NCI-H1048 (cell line): ENCODE measurements around the gene KSR1.
"Not testable (repeated sequence)": the region's sequence is repeated elsewhere in the genome, so short reads cannot be mapped to it uniquely, and the experiment has no call there.

ENCODE experiments used
- DNase-seq: peaks from one replicate; lab custom pipeline; 2025; lab: John Stamatoyannopoulos, UW

The KSR1 gene

DNA sequence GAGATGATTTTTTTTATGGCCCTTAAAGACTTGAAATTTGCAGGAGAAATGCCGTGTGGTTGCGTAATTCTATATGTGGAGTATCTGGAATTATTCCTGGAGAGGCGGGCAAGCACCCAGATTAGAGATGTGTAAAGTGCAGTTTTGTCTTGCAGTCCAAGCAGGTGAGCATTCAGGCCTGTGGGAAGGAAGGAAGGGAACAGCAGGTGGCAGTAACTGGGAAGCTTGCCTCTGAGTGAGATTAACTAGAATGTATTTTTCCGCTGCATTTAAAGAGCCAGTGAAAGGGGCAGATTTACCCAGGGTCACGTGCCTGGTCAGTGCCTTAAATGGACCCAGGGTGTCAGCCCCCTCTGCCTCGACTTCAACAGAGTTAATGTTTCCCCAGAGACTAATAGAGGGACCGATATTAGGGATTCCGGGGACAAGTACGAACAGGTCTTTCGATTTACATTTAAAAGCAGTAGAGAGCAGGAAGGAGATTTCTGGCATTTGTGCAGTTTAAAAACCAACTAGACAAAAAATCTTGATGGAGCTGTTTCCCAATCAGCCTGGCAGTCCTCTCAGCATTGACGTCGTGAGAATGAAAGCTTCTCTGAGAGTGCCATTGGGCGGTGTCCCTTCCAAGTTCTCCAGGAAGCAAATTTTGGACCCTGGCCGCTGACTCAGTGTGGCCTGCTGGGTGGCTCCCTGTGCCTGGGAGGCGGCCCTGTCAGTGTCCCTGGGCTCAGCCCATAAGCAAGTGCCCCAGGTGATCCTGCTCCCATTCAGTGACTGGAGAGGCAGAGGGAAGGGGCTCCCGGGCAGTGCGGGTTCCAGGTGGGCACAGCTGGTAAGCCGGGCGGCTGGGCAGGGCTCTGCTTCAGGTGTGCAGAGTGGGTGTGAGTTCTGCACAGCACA is 38.2 kb downstream of the KSR1 start:
- no peak for DNase-seq

DNA sequence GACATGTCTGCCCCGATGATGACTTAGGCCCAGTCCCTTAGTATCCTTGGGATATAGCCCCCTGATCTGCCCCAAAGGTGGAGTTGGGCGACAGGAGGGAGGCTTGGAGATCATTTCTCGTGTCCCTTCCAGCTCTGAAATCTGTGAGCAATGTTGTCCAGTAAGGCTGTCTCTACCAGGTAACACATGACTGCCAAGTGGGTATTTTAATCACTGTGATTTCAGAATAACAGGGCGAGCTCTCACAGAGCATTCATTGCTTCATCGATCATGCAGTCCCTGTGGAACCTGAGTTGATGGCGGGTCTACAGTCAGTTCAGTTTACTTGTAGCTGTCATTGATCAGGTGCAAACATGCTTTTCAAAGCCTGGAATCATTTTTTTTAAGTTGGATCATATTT is 39.2 kb downstream of the KSR1 start:
- DNase-seq = no peak

GRCh38 chr17:27496005-27496404 is 39.8 kb downstream of the KSR1 start:
- DNase-seq = no peak

DNA sequence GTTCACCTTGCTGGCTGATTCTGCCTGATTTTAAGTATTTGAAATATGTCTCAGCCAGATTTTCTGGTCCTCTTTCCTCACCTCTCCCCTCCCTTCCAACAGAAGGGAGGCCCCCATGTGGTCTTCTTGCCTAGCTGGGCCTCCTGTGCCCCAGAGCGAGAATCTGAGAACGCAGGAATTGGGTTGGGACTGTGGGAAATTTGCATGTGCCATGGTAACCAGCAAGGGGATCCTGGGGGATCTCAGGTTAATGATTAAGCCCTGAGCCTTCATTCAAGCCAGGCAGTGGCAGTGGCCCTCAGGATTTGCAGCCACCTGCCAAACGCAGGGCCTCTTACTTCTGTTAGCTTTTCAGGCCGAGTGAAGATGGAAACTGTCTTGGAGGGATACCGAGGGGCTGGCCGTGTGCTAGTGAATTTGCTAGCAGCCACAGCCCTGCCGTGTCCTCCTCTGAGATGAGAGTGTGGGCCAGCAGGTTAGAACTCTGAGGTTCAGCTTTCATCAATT is 40.2 kb downstream of the KSR1 start:
- DNase-seq = peak; percentile 47

DNA sequence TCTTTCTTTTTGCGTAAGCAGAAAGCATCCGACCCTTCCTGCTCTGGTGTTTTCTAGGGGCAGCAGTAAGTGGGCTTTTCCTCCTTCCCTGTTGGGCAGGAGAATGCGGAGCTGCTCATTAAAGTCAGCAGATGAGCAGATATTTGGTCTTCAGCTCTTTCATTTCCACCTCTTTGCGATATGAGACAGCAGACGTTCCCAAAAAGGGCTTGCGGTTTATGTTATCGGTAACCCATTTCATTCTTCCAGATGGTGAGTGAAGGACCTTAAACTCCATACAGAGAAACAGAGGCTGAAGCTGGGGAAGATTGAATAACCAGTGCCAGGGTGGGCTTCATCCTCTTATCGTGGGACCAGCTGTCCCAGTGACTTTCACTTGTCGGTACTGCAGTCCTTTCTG is 40.7 kb downstream of the KSR1 start:
- no peak for DNase-seq

DNA sequence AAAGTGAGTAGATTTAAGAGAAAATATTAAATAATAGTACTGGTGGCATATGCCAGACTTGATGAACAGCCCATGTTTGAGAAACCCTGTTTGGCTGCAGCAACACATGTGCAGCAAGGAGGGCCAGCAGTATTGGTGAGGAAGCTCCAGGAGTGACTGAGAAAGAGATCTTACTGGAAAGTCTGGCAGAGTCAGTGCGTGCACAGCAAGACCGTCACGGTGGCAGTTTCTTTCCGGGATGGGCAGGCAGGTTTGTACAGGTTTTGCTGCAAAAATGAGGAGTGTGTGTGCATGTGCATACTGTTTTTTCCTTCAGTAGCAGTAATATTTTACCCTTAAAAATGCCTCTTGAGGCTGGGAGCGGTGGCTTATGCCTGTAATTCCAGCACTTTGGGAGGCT is 41.4 kb downstream of the KSR1 start:
- DNase-seq = no peak

DNA sequence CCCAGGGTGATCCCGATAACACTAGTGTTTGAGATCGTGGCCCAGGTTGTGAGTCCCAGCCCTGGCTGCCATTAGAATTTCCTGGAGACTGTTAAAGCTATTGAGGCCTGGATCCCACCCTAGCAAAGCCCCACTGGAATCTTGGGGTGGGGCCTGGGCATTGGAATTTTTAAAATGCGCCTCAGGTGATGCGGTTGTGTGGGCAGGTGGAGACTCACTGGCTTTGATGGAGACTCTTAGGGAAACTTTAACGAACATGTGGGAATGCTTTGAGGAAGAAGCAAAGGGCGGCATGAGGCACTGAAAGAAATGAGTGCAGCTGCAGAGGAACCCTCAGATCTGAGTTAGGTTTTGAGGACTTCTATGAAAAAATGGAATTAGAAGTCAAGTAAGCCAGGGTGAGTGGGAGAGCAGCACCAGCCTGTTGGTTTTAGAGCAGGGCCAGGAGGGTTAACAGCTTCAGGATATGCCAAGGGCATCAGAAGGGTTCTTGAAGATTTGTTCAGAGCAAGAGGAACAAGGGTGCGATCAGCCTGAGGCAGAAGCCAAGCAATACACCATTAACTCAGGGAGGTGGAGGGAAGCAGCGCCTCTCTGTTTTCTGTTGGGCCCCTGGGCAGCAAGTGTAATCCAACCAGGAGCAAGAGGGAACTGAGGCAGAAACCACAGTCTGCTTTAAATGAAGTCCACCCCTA is 42.5 kb downstream of the KSR1 start:
- no peak for DNase-seq

DNA sequence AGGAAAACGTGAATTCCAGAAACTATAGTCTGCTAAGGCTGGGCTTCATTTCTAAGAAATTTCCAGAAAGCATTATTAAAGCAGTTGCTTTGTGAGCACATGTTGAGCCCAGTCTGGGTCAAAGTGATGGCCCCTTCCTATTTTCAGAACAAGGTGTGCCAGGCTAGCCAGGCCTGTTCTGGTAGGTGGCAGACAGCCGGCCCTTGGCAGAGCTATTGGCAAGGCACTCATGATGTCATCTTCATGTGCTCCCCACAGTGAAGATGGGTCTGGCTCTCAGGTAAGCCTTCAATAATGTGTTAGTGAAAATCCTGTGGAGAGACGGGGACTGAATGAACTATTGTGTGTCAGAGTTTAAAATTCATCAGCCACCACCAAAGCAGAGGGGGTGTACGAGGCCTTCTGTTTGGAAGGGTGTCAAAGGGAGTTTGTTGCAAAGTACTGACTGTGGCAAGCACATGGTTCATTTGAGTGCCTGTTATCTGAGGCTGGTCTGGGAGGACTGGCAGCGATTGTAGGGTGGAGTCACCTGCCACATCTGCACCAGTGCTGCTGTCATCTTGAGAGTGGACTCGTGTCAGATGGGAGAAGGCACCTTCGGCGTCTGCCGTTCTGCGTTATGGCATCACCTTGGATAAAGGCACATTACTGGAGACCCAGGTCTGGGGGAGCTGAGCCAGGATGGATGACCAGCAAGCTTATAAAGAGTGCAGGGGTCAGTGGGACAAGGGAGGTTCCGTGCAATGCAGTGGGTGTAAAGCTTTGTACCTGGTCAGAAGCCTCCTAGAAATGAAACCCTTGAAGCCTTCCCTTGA is 43.4 kb downstream of the KSR1 start:
- DNase-seq = no peak

- not testable (repeated sequence) for DNase-seq
These were observed 45.1 kb downstream of the KSR1 start for GRCh38 chr17:27501338-27501737.

GRCh38 chr17:27502526-27503324 is 46.5 kb downstream of the KSR1 start:
- DNase-seq = no peak

- DNase-seq = no peak
These were observed 47.4 kb downstream of the KSR1 start for GRCh38 chr17:27503611-27504010.

DNA sequence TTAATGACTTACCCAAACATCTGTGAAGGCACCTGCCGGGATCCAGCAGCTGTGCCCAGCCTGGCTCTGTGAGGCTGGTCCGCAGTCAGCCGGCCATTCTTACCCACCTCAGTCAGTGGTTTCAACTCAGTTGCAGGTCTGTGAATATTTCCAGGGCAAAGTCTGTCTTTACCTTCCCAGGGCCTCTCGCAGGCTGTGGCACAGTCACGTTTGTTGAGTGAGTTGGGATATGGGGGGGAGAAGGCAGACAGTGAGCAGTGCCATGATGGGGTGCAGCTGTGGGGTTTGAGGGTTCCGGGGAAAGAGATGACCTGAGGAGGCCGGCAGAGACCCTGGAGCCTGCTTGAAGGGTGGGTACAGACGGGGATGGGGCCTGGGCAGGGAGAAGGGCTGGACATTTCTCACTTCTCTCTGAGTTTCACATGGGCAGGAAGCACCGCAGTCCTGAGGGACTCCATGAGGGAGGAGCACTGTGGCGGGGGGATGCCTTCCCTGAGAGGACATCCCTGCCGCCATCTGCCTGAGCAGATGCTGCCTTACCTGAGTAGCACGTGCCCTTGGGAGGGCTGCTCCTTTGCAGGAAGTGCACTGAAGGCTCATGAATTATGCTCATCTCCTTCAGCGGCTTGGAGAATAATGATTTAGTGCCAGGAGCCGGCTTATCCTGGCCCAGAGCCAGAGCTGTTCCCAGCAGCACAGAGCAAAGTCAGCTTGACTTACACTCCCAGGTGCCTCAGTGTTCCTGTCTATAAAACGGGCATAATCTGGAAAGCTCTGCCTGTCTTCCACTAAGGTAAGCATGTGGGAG is 48.1 kb downstream of the KSR1 start:
- no peak for DNase-seq

GRCh38 chr17:27506348-27507218 is 50.3 kb downstream of the KSR1 start:
- no peak for DNase-seq

DNA sequence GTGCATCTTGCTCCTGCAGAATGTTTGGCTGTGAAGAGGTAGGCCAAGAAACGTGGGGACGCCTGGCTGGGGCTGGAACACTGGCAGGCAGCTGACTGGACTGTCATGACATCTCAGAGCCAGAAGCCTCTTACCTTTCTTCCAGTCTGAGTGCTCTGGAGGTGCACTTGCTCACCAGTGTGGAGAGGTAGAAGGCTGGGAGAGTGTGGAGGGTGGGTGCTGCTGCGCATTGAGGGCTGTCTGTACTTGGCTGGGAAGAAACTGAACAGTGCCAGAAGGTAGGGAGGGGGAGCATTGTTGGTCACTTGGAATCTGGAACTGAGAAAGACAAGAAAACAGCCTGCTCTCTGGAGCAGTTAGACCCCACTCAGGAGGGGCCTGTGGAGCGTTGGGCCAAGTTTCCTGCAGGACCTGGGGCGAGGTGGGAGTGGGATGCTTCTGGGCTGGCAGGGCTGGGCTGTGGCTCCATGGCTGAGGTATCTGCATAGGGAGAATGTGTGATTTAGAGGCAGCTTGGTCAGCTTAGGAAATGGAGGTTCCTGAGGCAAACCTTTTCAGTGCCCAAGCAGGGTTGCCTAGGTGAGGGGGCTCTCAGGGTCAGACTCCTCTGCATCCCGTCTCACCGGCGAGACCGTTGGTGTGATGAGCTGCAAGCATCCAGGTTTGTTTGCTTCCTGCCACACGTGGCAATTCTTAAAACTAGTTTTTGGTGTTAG is 55.1 kb downstream of the KSR1 start:
- DNase-seq = no peak

GRCh38 chr17:27512031-27512430 is 55.8 kb downstream of the KSR1 start:
- no peak for DNase-seq

DNA sequence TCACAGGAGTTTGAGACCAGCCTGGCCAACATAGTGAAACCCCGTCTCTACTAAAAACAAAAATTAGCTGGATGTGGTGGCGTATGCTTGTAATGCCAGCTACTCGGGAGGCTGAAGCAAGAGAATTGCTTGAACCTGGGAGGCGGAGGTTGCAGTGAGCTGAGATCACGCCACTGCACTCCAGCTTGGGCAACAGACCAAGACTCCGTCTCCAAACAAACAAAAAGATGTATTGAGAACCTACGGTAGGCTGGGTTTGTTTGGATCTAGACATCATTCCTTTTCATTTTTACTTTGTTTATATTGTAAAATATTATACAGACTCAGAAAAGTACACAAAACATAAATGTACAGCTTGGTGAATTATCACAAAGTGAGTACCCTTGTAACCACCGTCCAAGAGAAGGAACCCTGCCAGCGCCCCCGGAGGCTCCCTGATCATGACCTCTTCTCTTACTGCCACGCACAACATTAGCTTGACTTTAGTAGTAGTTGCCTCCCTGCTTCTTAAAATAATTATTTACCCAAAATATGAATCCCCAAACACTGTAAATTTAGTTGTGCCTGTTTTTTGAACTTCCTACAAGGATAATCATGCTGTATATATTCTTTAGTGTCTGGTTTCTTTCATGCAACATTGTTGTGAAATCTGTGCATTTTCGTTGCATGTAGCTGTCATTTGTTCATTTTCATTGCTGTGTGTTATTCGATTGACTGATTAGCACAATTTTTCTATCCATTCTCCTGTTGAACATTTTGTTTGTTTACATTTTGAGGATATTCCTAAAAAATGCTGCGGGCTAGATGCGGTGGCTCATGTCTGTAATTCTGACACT is 56.5 kb downstream of the KSR1 start:
- no peak for DNase-seq

- peak; percentile 57 for DNase-seq
These were observed 57.6 kb downstream of the KSR1 start for GRCh38 chr17:27513849-27514248.
